HL-60 (cell line): Measurements from ENCODE around the gene POU4F1.

Experiments used
- DNase-seq, 2 experiments: peaks; one replicate each; pipeline ENCODE4 v3.0.0-alpha.2; 2010 to 2020; ENCODE audit warnings: low read depth in 1 of 2, low spot score in 1 of 2
- H3K27ac ChIP-seq: fragments of 250-450 bp; sonication (Bioruptor Pico); replicated peaks from 2 replicates; pipeline ENCODE4 v1.5.1; 2020; ENCODE audit warnings: mild to moderate bottlenecking, moderate library complexity
- H3K27me3 ChIP-seq: fragments of 250-450 bp; sonication (Bioruptor Pico); 2 replicates; pipeline ENCODE4 v1.5.1; 2021; ENCODE audit warnings: mild to moderate bottlenecking, moderate library complexity; ENCODE audit not compliant: insufficient read depth, poor library complexity, severe bottlenecking
- H3K4me3 ChIP-seq: replicated peaks from 2 replicates; pipeline ENCODE4 v1.5.1; 2011; ENCODE audit warnings: mild to moderate bottlenecking, control low read depth, low read length; ENCODE audit not compliant: insufficient read depth
- CTCF ChIP-seq: IDR thresholded peaks from one replicate; pipeline ENCODE4 v1.5.1; 2011; ENCODE audit warnings: low read length, control low read depth, inconsistent platforms; ENCODE audit not compliant: insufficient read depth
- GABPA ChIP-seq: IDR thresholded peaks from 2 replicates; pipeline ENCODE4 v1.6.1; 2012; ENCODE audit warnings: low read depth
- POLR2AphosphoS5 ChIP-seq: IDR thresholded peaks from 2 replicates; pipeline ENCODE4 v1.6.1; 2012; ENCODE audit warnings: low read depth
- REST ChIP-seq: IDR thresholded peaks from 2 replicates; pipeline ENCODE4 v1.6.1; 2012; ENCODE audit warnings: low read depth; ENCODE audit not compliant: insufficient replicate concordance
- SPI1 ChIP-seq: IDR thresholded peaks from 2 replicates; pipeline ENCODE4 v1.6.1; 2012; ENCODE audit warnings: low read depth, mild to moderate bottlenecking, borderline replicate concordance

Gene POU4F1

GRCh38 chr13:78599645-78600279 is 3.6 kb downstream of the POU4F1 start:
- DNase-seq = peak in 1 of 2 experiments; percentile 77

GRCh38 chr13:78598966-78599644 is 4.2 kb downstream of the POU4F1 start:
- peaks cover 78% of the 10 kb centered on the region for H3K27me3 ChIP-seq
- DNase-seq = no peak

More at GRCh38 chr13:78599645-78600279, 3.6 kb downstream of the POU4F1 start:
- Histone ChIP-seq H3K27ac (no peak overlapping the region), H3K27me3 (peaks cover 78% of the 10 kb centered on the region), H3K4me3 (no peak overlapping the region)
- TF ChIP-seq SPI1 (peak; percentile 95), POLR2AphosphoS5 (no peak), GABPA (no peak; the same call in 1 of the 2 replicates), CTCF (no peak), REST (no peak)

More at GRCh38 chr13:78598966-78599644, 4.2 kb downstream of the POU4F1 start:
- TF ChIP-seq CTCF = no peak
- no peak for TF ChIP-seq POLR2AphosphoS5
- no peak for TF ChIP-seq SPI1
- TF ChIP-seq REST = no peak
- no peak for TF ChIP-seq GABPA
- Histone ChIP-seq H3K4me3 (no peak overlapping the region), H3K27ac (no peak overlapping the region)
